ENCODE measurements around the gene TPTE.
"Not testable (repeated sequence)": the region's sequence is repeated elsewhere in the genome, so short reads cannot be mapped to it uniquely, and the experiment has no call there.

Gene TPTE

DNA sequence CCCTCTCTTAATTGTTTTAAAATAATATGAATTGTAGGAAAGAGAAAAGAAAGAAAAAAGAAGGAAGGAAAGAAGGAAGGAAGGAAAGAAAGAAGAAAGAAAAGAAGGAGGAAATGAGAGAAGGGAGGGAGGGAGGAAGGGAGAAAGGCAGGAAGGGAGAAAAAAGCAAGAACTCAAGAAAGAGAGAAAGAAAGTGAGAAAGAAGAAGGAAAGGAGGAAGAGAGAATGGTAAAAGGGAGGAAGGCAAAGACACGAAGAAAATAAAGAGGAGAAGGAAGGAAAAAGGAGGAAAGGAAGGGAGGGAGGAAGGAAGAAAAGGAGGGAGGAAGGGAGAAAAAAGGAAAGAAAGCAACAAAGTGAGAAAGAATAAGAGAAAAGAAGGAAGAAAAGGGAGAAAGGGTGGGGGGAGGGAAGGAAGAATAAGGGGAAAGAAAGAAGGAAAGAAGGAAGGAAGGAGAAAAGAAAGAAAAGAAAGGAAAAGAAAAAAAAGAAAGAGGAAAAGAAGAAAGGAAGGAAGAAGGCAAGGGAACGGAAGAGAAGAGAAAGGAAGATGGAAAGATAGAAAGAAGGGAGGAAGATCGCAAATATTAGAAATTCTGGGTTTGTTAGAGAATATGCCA, 95.9 kb downstream of the TPTE start:
- not testable (repeated sequence) for DNase-seq (ENCODE audit: low read depth)

DNA sequence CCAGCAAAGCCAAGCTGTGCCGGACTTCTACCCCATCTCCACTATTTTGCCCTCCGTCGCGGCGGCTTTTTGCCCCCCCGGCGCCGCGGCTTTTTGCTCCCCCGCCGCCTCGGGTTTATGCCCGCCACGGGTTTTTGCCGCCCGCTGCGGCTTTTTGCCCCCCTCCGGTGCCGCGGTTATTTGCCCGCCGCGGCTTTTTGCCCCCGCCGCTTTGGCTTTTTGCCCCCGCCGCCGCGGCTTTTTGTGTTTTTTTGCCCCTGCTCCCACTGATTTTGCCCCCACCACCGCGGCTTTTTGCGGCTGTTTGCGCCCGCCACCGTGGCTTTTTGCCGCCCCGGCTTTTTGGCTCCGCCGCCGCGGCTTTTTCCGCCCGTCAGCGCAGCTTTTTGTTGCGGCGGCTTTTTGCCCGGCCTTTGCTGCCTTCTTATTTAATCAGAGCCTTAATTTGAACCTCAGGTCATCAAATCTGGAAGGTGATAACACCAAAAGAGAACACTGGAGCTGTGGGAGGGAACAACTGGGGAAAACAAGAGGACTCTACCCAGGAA, 106.0 kb downstream of the TPTE start:
- DNase-seq (ENCODE audit: low read depth): no peak

DNA sequence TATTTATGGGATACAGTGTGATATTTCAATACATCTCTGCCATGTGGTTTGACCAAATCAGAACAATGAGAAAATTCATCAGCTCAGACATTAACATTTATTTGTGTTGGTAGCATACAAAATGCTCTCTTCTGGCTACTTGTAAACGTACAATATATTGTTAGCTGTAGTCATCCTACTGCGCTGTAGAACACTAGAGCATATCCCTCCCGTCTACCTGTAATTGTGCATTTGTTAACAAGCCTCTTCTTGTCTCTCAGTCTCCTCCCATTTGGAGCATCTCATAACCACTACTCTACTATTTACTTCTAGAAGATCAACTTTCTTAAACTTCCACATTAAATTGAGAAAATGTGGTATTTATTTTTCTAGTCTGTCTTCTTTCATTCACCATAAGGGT, 107.9 kb downstream of the TPTE start:
- not testable (repeated sequence) for DNase-seq (ENCODE audit: low read depth)

DNA sequence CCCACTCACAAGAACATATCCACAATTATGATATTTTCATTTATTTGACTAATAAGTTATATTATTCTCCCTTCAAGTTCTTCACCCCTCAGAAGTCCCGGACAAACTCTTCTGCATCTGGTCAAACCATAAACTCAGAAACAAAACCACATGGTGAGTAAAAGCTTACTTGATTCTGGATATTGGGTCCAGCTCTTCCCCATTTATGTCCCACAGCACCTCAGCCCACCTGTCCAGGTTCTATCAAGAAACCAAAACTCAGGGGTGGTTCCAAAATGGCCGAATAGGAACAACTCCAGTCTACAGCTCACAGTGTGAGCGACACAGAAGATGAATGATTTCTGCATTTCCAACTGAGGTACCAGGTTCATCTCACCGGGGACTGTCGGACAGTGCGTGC, 109.4 kb downstream of the TPTE start:
- DNase-seq (ENCODE audit: low read depth): not testable (repeated sequence)

DNA sequence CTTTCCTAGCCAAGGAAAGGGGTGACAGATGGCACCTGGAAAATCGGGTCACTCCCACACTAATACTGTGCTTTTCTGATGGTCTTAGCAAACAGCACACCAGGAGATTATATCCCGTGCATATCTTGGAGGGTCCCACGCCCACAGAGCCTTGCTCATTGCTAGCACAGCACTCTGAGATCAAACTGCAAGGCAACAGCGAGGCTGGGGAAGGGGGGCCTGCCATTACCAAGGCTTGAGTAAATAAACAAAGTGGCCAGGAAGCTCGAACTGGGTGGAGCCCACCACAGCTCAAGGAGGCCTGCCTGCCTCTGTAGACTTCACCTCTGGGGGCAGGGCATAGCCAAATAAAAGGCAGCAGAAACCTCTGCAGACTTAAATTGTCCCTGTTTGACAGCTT, 109.9 kb downstream of the TPTE start:
- DNase-seq (ENCODE audit: low read depth): not testable (repeated sequence)

DNA sequence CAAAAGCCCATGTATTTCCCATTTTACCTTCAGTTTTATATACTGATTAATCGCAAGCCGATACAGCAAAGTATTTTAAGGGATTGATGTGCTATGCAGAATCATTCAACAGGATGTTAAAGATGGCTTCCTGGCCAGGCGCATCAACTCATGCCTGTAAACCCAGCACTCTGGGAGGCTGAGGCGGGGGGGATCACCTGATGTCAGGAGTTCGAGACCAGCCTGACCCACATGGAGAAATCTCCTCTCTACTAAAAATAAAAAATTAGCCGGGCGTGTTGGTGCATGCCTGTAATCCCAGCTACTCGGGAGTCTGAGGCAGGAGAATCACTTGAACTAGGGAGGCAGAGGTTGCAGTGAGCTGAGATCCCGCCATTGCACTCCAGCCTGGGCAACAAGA, 116.8 kb downstream of the TPTE start:
- DNase-seq (ENCODE audit: low read depth): not testable (repeated sequence)

DNA sequence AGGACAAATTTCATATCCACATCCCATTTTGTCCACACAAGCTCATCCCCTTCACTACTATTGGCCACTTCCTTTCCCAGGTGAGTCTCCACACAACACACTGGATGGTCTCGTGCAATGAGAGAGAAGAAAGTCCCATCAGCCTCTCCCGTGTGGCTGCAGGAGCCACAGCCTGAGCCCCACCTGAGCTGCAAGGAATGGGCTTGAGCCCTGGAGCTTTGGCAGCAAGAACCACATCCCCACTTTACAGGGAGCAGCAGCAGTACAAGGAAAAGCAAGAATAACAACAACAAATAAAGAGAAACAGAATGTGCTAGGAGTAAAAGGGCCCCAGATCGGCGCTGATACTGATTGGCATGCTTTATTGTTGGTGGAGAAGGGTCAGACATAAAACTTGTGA, 117.7 kb downstream of the TPTE start:
- no peak for DNase-seq (ENCODE audit: low read depth)

DNA sequence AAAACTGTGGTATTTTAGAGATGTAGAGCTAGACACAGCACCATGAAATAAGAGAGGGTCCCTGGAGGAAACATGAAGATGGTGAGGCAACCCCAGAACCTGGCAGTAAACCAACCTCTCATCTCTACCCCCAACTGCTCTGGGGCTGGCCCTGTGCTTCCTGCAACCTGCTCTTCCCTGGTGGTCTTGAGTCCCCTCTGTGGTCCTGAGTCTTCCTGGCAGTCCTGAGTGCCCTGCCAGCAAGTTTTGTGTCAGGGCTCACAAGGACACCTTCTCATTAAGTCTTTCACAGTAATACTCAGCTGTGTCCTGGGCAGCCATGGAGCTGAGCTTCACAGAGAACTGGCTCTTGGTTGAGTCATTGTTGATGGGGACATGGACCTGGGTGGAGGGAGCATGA, 118.4 kb downstream of the TPTE start:
- DNase-seq (ENCODE audit: low read depth): not testable (repeated sequence)

DNA sequence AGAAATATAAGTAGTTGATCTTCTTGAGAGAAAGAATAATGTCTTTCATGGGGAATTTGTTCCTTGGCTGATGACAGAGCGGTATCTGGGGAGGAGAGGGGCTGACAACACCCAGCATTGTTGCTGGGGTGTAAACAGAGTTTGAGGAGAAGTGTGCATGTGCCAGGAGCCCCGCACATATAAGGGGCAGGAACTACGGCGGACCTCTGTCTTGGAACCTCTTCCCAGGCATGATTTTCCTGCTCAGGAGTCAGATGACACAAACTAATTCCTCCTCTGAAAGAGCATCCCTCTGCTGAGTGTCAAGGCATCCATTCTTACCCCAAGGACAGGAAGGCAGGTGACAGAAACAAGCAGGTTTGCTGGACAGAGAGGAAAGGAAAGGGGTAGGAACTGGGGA, 119.1 kb downstream of the TPTE start:
- DNase-seq (ENCODE audit: low read depth): no peak

DNA sequence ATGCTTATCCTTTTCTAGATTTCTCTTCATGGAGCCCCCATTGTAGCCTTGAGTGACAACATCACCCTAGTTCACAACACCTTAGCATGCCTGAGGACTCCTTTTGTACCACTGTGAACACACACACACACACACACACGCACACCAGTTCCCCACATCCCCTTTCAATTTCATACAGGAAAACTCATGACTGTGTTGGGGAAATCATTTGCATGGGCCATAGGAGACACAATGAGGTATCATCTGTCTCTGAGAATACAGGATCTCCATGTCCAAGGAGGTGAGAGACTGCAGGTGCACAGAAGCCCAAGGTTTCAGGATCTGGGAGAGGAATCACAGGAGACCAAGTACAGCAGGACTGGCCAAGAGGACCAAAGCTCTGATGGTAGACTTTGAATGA, 119.7 kb downstream of the TPTE start:
- no peak for DNase-seq (ENCODE audit: low read depth)

DNA sequence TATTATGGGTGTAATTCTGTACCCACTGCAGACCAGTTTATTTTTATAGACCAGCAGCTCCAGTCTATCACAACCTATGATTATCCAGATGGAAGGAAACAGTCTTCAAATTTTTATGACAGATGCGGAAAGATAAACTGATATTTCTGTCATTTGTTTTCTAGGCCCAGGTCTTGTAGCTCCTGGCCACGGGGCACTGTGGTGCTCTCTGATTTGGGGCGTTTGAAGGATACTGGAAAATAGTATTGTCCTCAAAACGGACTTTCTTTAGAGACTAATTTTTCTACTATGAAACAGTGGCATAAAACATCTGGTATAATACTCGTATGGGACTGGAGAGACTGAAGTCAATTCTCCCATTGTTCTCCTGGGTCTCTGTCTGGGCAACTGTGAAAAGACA, 124.3 kb downstream of the TPTE start:
- DNase-seq (ENCODE audit: low read depth): not testable (repeated sequence)

DNA sequence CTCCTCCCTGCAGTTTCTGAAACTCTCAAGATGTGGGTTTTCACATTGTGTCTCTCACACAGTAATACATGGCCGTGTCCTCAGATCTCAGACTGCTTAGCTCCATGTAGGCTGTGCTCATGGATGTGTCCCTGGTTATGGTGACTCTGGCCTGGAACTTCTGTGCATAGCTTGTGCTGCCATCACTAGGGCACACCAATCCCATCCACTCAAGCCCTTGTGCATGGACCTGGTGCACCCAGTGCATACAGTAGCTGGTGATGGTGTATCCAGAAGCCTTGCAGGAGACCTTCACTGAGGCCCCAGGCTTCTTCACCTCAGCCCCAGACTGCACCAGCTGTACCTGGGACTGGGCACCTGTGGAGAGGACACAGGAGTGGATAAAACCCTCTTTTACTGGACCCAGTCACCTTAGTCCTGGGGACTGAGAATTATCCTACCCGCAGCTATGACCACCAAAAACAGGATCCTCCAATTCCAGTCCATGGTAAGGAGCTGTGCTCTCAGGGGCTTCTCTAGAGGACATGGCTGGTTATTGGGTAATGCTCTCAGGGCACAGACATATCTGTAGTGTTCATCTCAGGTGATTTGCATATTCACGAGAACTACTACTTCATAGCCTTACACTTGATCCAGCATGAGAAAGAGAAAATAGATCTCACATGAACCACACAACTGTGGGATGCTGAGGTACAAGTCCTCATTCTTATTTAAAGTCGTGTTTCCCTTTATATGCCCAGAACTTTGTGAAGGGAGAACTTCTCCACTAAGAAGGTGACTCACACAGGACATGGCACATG, 128.2 kb downstream of the TPTE start:
- not testable (repeated sequence) for DNase-seq (ENCODE audit: low read depth)

DNA sequence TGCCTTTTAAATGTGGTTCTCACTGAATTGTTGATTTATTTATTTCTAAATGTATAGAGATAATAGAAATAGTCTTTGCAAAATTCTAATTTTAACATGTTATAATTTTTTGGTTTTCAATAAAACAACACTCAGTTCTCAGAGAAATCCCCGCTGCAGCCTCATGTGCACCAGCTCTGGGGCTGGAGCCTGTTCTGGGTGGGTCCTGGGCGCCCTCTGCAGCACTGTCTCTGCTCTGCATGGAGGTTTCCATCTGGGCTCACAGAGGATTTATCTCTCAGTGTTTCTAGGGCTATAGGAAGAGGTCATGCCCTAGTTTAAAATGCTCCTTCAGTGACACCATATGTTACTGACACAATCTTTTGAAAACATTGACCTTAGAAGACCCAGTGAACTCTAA, 128.9 kb downstream of the TPTE start:
- DNase-seq (ENCODE audit: low read depth): not testable (repeated sequence)
